Uterus (tissue), 4 donors: ENCODE results near the gene GRXCR2. TPM values are rescaled to one million over a fixed set of nuclear protein-coding genes. Genes with fewer than 3 reads are reported as not detected.

Source experiments
- DNase-seq, 2 donors: peaks; one replicate each; pipeline ENCODE4 v3.0.0-alpha.2; 2019 to 2020
- H3K27ac ChIP-seq, 2 donors: fragments of 200-600 bp; sonication (generic); 1 replicate in 1 of 2; 2 replicates in 1 of 2; pipeline ENCODE4 v1.5.1; 2016 to 2018
- H3K27me3 ChIP-seq, 2 donors: fragments of 200-600 bp; sonication (generic); one replicate each; pipeline ENCODE4 v1.5.1; 2018 to 2019; ENCODE audit warnings: control low read depth in 1 of 2
- H3K36me3 ChIP-seq, 2 donors: fragments of 200-600 bp; sonication (generic); one replicate each; pipeline ENCODE4 v1.5.1; 2019; ENCODE audit warnings: control low read depth in 1 of 2
- H3K4me1 ChIP-seq, 2 donors: fragments of 200-600 bp; sonication (generic); one replicate each; pipeline ENCODE4 v1.5.1; 2018 to 2019; ENCODE audit warnings: control low read depth in 1 of 2
- H3K4me3 ChIP-seq, 2 donors: fragments of 200-600 bp; sonication (generic); 1 replicate in 1 of 2; 2 replicates in 1 of 2; pipeline ENCODE4 v1.5.1; 2018 to 2019; ENCODE audit warnings: mild to moderate bottlenecking in 1 of 2
- H3K9me3 ChIP-seq, 2 donors: fragments of 200-600 bp; sonication (generic); one replicate each; pipeline ENCODE4 v1.5.1; 2019; ENCODE audit warnings: control low read depth in 1 of 2
- CTCF ChIP-seq, 4 experiments: fragments of 200-600 bp in 2 of 4; fragments of 450-650 bp in 2 of 4; sonication (generic) in 2 of 4; IDR thresholded peaks; one replicate each; pipeline ENCODE4 v1.5.1; 2016 to 2019; ENCODE audit warnings: antibody characterized with exemption in 4 of 4, mild to moderate bottlenecking in 2 of 4, moderate library complexity in 1 of 4
- POLR2A ChIP-seq, 2 donors: fragments of 450-650 bp; IDR thresholded peaks; one replicate each; pipeline ENCODE4 v1.6.1; 2016; ENCODE audit warnings: antibody characterized with exemption in 2 of 2, mild to moderate bottlenecking in 1 of 2, moderate library complexity in 1 of 2
- intact Hi-C: fragments of 100-400 bp; cut with DNase I; formaldehyde crosslinking; loops from one replicate; pipeline ENCODE4 v1.15.1; 2023; ENCODE audit warnings: low total_unique reads
- total RNA-seq, 4 donors: library from RNA; depleted of rRNA in 3 of 4; stranded (reverse); fragments of >200 nt in 3 of 4; gene quantifications; one replicate each; pipeline versions ENCODE4 v1.1.0 to v1.2.4, GENCODE V29; 2014 to 2023
- donor health status: DM: yes; HTN: yes; CAD: no.

The GRXCR2 gene
- total RNA-seq, 4 donors from 2014 or later = not detected

- Histone ChIP-seq H3K4me3 (peak overlapping the region; percentile 62 to 78), H3K36me3 (no peaks in the 10 kb centered on the region), H3K4me1 (peaks cover 3 to 9% of the 10 kb centered on the region in 2 donors), H3K9me3 (no peaks in the 10 kb centered on the region), H3K27ac (peak overlapping the region; percentile 67 to 74), H3K27me3 (no peaks in the 10 kb centered on the region)
- intact Hi-C loops = no loop called here
- TF ChIP-seq POLR2A (IDR thresholded peaks at IDR 0.05) (no peak), CTCF (IDR thresholded peaks at IDR 0.05) (no peak)
- no peak for DNase-seq
These were observed 38.3 kb downstream of the GRXCR2 start for GRCh38 chr5:145834554-145834916.

GRCh38 chr5:145833631-145834200 is 39.1 kb downstream of the GRXCR2 start:
- Histone ChIP-seq H3K9me3 (no peaks in the 10 kb centered on the region), H3K27me3 (no peaks in the 10 kb centered on the region), H3K4me1 (peaks cover 3 to 9% of the 10 kb centered on the region in 2 donors), H3K27ac (no peak overlapping the region), H3K36me3 (no peaks in the 10 kb centered on the region), H3K4me3 (peak overlapping the region in 1 of 2 donors; percentile 78)
- intact Hi-C loops = no loop called here
- no peak for DNase-seq
- TF ChIP-seq CTCF (IDR thresholded peaks at IDR 0.05) (no peak), POLR2A (IDR thresholded peaks at IDR 0.05) (no peak)

GRCh38 chr5:145830594-145830993 is 42.2 kb downstream of the GRXCR2 start:
- TF ChIP-seq POLR2A (IDR thresholded peaks at IDR 0.05) = no peak
- TF ChIP-seq CTCF (IDR thresholded peaks at IDR 0.05) = no peak
- intact Hi-C loops = no loop called here
- H3K4me3 ChIP-seq = no peak overlapping the region

GRCh38 chr5:145829708-145830361 is 43.0 kb downstream of the GRXCR2 start:
- no peak for TF ChIP-seq POLR2A (IDR thresholded peaks at IDR 0.05)
- TF ChIP-seq CTCF (IDR thresholded peaks at IDR 0.05) = no peak
- H3K27ac ChIP-seq = no peak overlapping the region
- intact Hi-C loops = no loop called here
- H3K4me1 ChIP-seq = peaks cover 3 to 9% of the 10 kb centered on the region in 2 donors
- no peaks in the 10 kb centered on the region for H3K27me3 ChIP-seq
- no peak overlapping the region for H3K4me3 ChIP-seq
- no peak for DNase-seq
- H3K36me3 ChIP-seq = no peaks in the 10 kb centered on the region
- no peaks in the 10 kb centered on the region for H3K9me3 ChIP-seq

More at GRCh38 chr5:145830594-145830993, 42.2 kb downstream of the GRXCR2 start:
- no peak for DNase-seq
- Histone ChIP-seq H3K9me3 (no peaks in the 10 kb centered on the region), H3K27ac (no peak overlapping the region), H3K27me3 (no peaks in the 10 kb centered on the region), H3K36me3 (no peaks in the 10 kb centered on the region), H3K4me1 (peaks cover 3 to 9% of the 10 kb centered on the region in 2 donors)

- no peaks in the 10 kb centered on the region for H3K36me3 ChIP-seq
- intact Hi-C loops = no loop called here
- H3K4me1 ChIP-seq = peaks cover 0 to 3% of the 10 kb centered on the region in 2 donors
- H3K9me3 ChIP-seq = no peaks in the 10 kb centered on the region
- no peak for DNase-seq
- no peak overlapping the region for H3K27ac ChIP-seq
- H3K27me3 ChIP-seq = no peaks in the 10 kb centered on the region
- no peak for TF ChIP-seq CTCF (IDR thresholded peaks at IDR 0.05)
- TF ChIP-seq POLR2A (IDR thresholded peaks at IDR 0.05) = no peak
- H3K4me3 ChIP-seq = no peak overlapping the region
These were observed 45.7 kb downstream of the GRXCR2 start for GRCh38 chr5:145826895-145827674.
